GM21717 (cell line): ENCODE results near the gene ARF5.
"Not testable (repeated sequence)": the region's sequence is repeated elsewhere in the genome, so short reads cannot be mapped to it uniquely, and the experiment has no call there.

Source experiments
- ATAC-seq: cut with Tn5 transposase; IDR thresholded peaks from one replicate; pipeline ENCODE4 v1.9.1; 2021; ENCODE audit warnings: mild to moderate bottlenecking, moderate library complexity; ENCODE audit not compliant: unreplicated experiment

ARF5 gene

GRCh38 chr7:127588019-127588696, at the start of gene ARF5:
Gene ARF5, plus strand, starts transcription at chr7:127588411. Its CDS starts 88 bp downstream, at chr7:127588499.
- ATAC-seq = peak; percentile 77

- no peak for ATAC-seq
These were observed 49.1 kb upstream of the ARF5 start for GRCh38 chr7:127539116-127539515.

GRCh38 chr7:127540461-127540860, 47.8 kb upstream of the ARF5 start:
- not testable (repeated sequence) for ATAC-seq

GRCh38 chr7:127541548-127541947, 46.7 kb upstream of the ARF5 start:
- no peak for ATAC-seq

- ATAC-seq = no peak
These were observed 41.9 kb upstream of the ARF5 start for GRCh38 chr7:127546313-127546712.

- no peak for ATAC-seq
These were observed 38.0 kb upstream of the ARF5 start for GRCh38 chr7:127550247-127550646.

- ATAC-seq = no peak
These were observed 36.3 kb upstream of the ARF5 start for GRCh38 chr7:127551941-127552340.

- no peak for ATAC-seq
These were observed 31.8 kb upstream of the ARF5 start for GRCh38 chr7:127556404-127556803.

GRCh38 chr7:127557803-127558202, 30.4 kb upstream of the ARF5 start:
- no peak for ATAC-seq

- ATAC-seq = no peak
These were observed 22.0 kb upstream of the ARF5 start for GRCh38 chr7:127566242-127566641.

- not testable (repeated sequence) for ATAC-seq
These were observed 20.2 kb upstream of the ARF5 start for GRCh38 chr7:127568034-127568433.

GRCh38 chr7:127571741-127572505, 16.3 kb upstream of the ARF5 start:
- no peak for ATAC-seq

- ATAC-seq = no peak
These were observed 10.1 kb upstream of the ARF5 start for GRCh38 chr7:127578036-127578684.

GRCh38 chr7:127578711-127579275, 9.4 kb upstream of the ARF5 start:
- ATAC-seq = no peak

GRCh38 chr7:127580612-127581011, 7.6 kb upstream of the ARF5 start:
- no peak for ATAC-seq

- no peak for ATAC-seq
These were observed 6.5 kb upstream of the ARF5 start for GRCh38 chr7:127581716-127582115.

GRCh38 chr7:127582361-127582760, 5.8 kb upstream of the ARF5 start:
- ATAC-seq = no peak

GRCh38 chr7:127584648-127585043, 3.6 kb upstream of the ARF5 start:
- no peak for ATAC-seq

- peak; percentile 80 for ATAC-seq
These were observed 2.9 kb upstream of the ARF5 start, which contains the start of gene GCC1 for GRCh38 chr7:127585044-127585953. Gene GCC1, minus strand, starts transcription at chr7:127585596. Its CDS starts 414 bp downstream, at chr7:127585182.

GRCh38 chr7:127586346-127586745, 1.9 kb upstream of the ARF5 start:
- no peak for ATAC-seq
